Body of pancreas (tissue), 4 donors: ENCODE results near the gene HSD3B7. TPM values are rescaled to one million over a fixed set of nuclear protein-coding genes. Genes with fewer than 3 reads are reported as not detected.

ENCODE experiments used
- ATAC-seq: fragments of 150-250 bp; one replicate; pipeline ENCODE4 v1.9.1; 2016
- DNase-seq, 4 donors: peaks; one replicate each; pipeline ENCODE4 v3.0.0-alpha.2; 2019
- H3K27ac ChIP-seq, 4 donors: fragments of 200-600 bp; sonication (generic); 1 replicate in 3 of 4; 2 replicates in 1 of 4; pipeline versions ENCODE4 v1.5.1 to v1.6.1; 2016 to 2019; ENCODE audit warnings: mild to moderate bottlenecking in 1 of 4, mixed read lengths in 1 of 4, moderate library complexity in 1 of 4
- H3K27me3 ChIP-seq, 2 donors: fragments of 200-600 bp; sonication (generic); one replicate each; pipeline ENCODE4 v1.6.0; 2016; ENCODE audit warnings: mild to moderate bottlenecking in 1 of 2
- H3K36me3 ChIP-seq, 2 donors: fragments of 200-600 bp; sonication (generic); replicated peaks in 1 of 2; 2 replicates each; pipeline ENCODE4 v1.5.1; 2016; ENCODE audit warnings: low read depth in 2 of 2; ENCODE audit not compliant: insufficient read depth in 1 of 2
- H3K4me1 ChIP-seq: fragments of 200-600 bp; sonication (generic); one replicate; pipeline ENCODE4 v1.6.0; 2016
- H3K4me3 ChIP-seq, 2 donors: fragments of 200-600 bp; sonication (generic); 1 replicate in 1 of 2; 2 replicates in 1 of 2; pipeline ENCODE4 v1.5.1; 2016 to 2019
- H3K9me3 ChIP-seq, 3 donors: fragments of 200-600 bp; sonication (generic); 1 replicate in 2 of 3; 2 replicates in 1 of 3; pipeline ENCODE4 v1.5.1; 2016
- CTCF ChIP-seq, 7 experiments: fragments of 450-650 bp in 4 of 7; fragments of 200-600 bp in 3 of 7; sonication (generic) in 3 of 7; IDR thresholded peaks; one replicate each; pipeline ENCODE4 v1.5.1; 2016 to 2019; ENCODE audit warnings: antibody characterized with exemption in 7 of 7
- POLR2A ChIP-seq, 3 donors: fragments of 450-650 bp; IDR thresholded peaks; one replicate each; pipeline ENCODE4 v1.6.1; 2016; ENCODE audit warnings: antibody characterized with exemption in 3 of 3, mild to moderate bottlenecking in 2 of 3
- WGBS, 2 donors: methylation state at CpG; one replicate each; pipeline ENCODE4 v1.1.5; 2017; 5-methylcytosine and 5-hydroxymethylcytosine counted together
- intact Hi-C: fragments of 100-400 bp; cut with DNase I; formaldehyde crosslinking; loops from one replicate; pipeline ENCODE4 v1.15.1; 2023
- total RNA-seq, 2 donors: library from RNA; depleted of rRNA; stranded (reverse); fragments of >200 nt; gene quantifications; one replicate each; pipeline ENCODE4 v1.1.0, GENCODE V29; 2016

Gene HSD3B7
- total RNA-seq, 2 donors from 2014 or later, result 20.5 to 21.4 TPM

- Histone ChIP-seq H3K27ac (no peak overlapping the region), H3K9me3 (no peaks in the 10 kb centered on the region), H3K27me3 (no peaks in the 10 kb centered on the region), H3K4me3 (no peak overlapping the region), H3K36me3 (no peaks in the 10 kb centered on the region), H3K4me1 (peaks cover 5% of the 10 kb centered on the region)
- WGBS, 2 donors, result 57 to 65% methylated on average over 6 of the region's 6 CpGs
- no peak for DNase-seq
- no peak for ATAC-seq
- TF ChIP-seq POLR2A (IDR thresholded peaks at IDR 0.05), result no peak
- TF ChIP-seq CTCF (IDR thresholded peaks at IDR 0.05), result no peak
- intact Hi-C loops, result no loop called here
Observed at GRCh38 chr16:31023627-31024226, 38.7 kb downstream of the HSD3B7 start.

- intact Hi-C loops, result no loop called here
Observed at GRCh38 chr16:31025339-31025738, 40.3 kb downstream of the HSD3B7 start.

GRCh38 chr16:31029272-31029671 is 44.3 kb downstream of the HSD3B7 start:
- Histone ChIP-seq H3K27ac (no peak overlapping the region), H3K36me3 (no peaks in the 10 kb centered on the region), H3K4me3 (no peak overlapping the region), H3K9me3 (no peaks in the 10 kb centered on the region), H3K27me3 (no peaks in the 10 kb centered on the region), H3K4me1 (peaks cover 8% of the 10 kb centered on the region)
- TF ChIP-seq CTCF (IDR thresholded peaks at IDR 0.05) (no peak), POLR2A (IDR thresholded peaks at IDR 0.05) (no peak)
- intact Hi-C loops, result no loop called here
- DNase-seq (no peak), ATAC-seq (no peak)
- WGBS, 2 donors, result 73 to 81% methylated on average over 5 of the region's 5 CpGs

More at GRCh38 chr16:31025339-31025738, 40.3 kb downstream of the HSD3B7 start:
- ATAC-seq, result no peak
- DNase-seq, result no peak
- Histone ChIP-seq H3K4me1 (peaks cover 5% of the 10 kb centered on the region), H3K4me3 (no peak overlapping the region), H3K9me3 (no peaks in the 10 kb centered on the region), H3K36me3 (no peaks in the 10 kb centered on the region), H3K27ac (no peak overlapping the region), H3K27me3 (no peaks in the 10 kb centered on the region)
- WGBS, 2 donors, result 80 to 86% methylated on average over 5 of the region's 5 CpGs
- TF ChIP-seq POLR2A (IDR thresholded peaks at IDR 0.05) (no peak), CTCF (IDR thresholded peaks at IDR 0.05) (no peak)

- ATAC-seq (no peak), DNase-seq (no peak)
- no peaks in the 10 kb centered on the region for H3K27me3 ChIP-seq
- intact Hi-C loops, result no loop called here
- H3K4me1 ChIP-seq, result peaks cover 15% of the 10 kb centered on the region
- no peaks in the 10 kb centered on the region for H3K9me3 ChIP-seq
- 84 to 91% methylated on average over 4 of the region's 4 CpGs for WGBS, 2 donors
- TF ChIP-seq POLR2A (IDR thresholded peaks at IDR 0.05) (no peak), CTCF (IDR thresholded peaks at IDR 0.05) (no peak)
- peaks cover 0 to 2% of the 10 kb centered on the region in 2 donors for H3K36me3 ChIP-seq
- H3K27ac ChIP-seq, result no peak overlapping the region
- no peak overlapping the region for H3K4me3 ChIP-seq
Observed at GRCh38 chr16:31031276-31031675, 46.3 kb downstream of the HSD3B7 start.
